ENCODE data around the gene PRSS57. TPM values are rescaled to one million over a fixed set of nuclear protein-coding genes. Genes with fewer than 3 reads are reported as not detected.

Gene PRSS57
- total RNA-seq, 4 donors from 2014 or later: not detected

- H3K36me3 ChIP-seq: peaks cover 0 to 16% (median 0%) of the 10 kb centered on the region in 3 donors
- WGBS, 2 donors: 48 to 54% methylated on average over 22 of the region's 23 CpGs
- DNase-seq (ENCODE audit: low spot score in 2 of 2): no peak
- H3K27ac ChIP-seq: peak overlapping the region; percentile 60 to 93 (median 87)
- no peaks in the 10 kb centered on the region for H3K27me3 ChIP-seq
- H3K4me1 ChIP-seq: peaks cover 4 to 50% (median 23%) of the 10 kb centered on the region in 4 donors
- H3K4me3 ChIP-seq: peak overlapping the region in 1 of 4 donors; percentile 33
- TF ChIP-seq EP300 (IDR thresholded peaks at IDR 0.05) (peak in 1 of 2 donors; percentile 9), CTCF (IDR thresholded peaks at IDR 0.05) (no peak), POLR2A (IDR thresholded peaks at IDR 0.05) (no peak)
- peaks cover 0 to 8% (median 0%) of the 10 kb centered on the region in 4 donors for H3K9me3 ChIP-seq
These were observed 23.1 kb upstream of the PRSS57 start for GRCh38 chr19:718251-718951.

GRCh38 chr19:715347-715746 is 20.1 kb upstream of the PRSS57 start:
- H3K4me3 ChIP-seq: no peak overlapping the region
- peaks cover 4 to 41% (median 18%) of the 10 kb centered on the region in 4 donors for H3K4me1 ChIP-seq
- TF ChIP-seq CTCF (IDR thresholded peaks at IDR 0.05): no peak
- no peak for TF ChIP-seq EP300 (IDR thresholded peaks at IDR 0.05)
- TF ChIP-seq POLR2A (IDR thresholded peaks at IDR 0.05): no peak
- H3K9me3 ChIP-seq: peaks cover 0 to 8% (median 0%) of the 10 kb centered on the region in 4 donors
- no peak for DNase-seq (ENCODE audit: low spot score in 2 of 2)
- WGBS, 2 donors: 97 to 99% methylated on average over 3 of the region's 3 CpGs
- peaks cover 0 to 22% (median 0%) of the 10 kb centered on the region in 3 donors for H3K36me3 ChIP-seq
- no peak overlapping the region for H3K27ac ChIP-seq
- no peaks in the 10 kb centered on the region for H3K27me3 ChIP-seq

GRCh38 chr19:711254-711653 is 16.0 kb upstream of the PRSS57 start:
- Histone ChIP-seq H3K27ac (peak overlapping the region; percentile 85 to 96 (median 95)), H3K27me3 (no peaks in the 10 kb centered on the region), H3K9me3 (peaks cover 0 to 8% (median 0%) of the 10 kb centered on the region in 4 donors), H3K36me3 (peaks cover 0 to 22% (median 0%) of the 10 kb centered on the region in 3 donors), H3K4me1 (peaks cover 0 to 35% (median 2%) of the 10 kb centered on the region in 4 donors), H3K4me3 (no peak overlapping the region)
- TF ChIP-seq EP300 (IDR thresholded peaks at IDR 0.05) (no peak), CTCF (IDR thresholded peaks at IDR 0.05) (no peak), POLR2A (IDR thresholded peaks at IDR 0.05) (no peak)
- no peak for DNase-seq (ENCODE audit: low spot score in 2 of 2)
- 72 to 76% methylated on average over 8 of the region's 8 CpGs for WGBS, 2 donors

GRCh38 chr19:710767-711166 is 15.5 kb upstream of the PRSS57 start:
- no peak for DNase-seq (ENCODE audit: low spot score in 2 of 2)
- Histone ChIP-seq H3K27me3 (no peaks in the 10 kb centered on the region), H3K9me3 (peaks cover 0 to 7% (median 0%) of the 10 kb centered on the region in 4 donors), H3K27ac (peak overlapping the region; percentile 85 to 96 (median 95)), H3K4me1 (peaks cover 0 to 35% (median 2%) of the 10 kb centered on the region in 4 donors), H3K36me3 (peaks cover 0 to 20% (median 0%) of the 10 kb centered on the region in 3 donors), H3K4me3 (peak overlapping the region in 2 of 4 donors; percentile 81 to 86)
- WGBS, 2 donors: 36 to 45% methylated on average over 19 to 21 of the region's 21 CpGs
- peak in 1 of 2 donors; percentile 9 for TF ChIP-seq EP300 (IDR thresholded peaks at IDR 0.05)
- no peak for TF ChIP-seq CTCF (IDR thresholded peaks at IDR 0.05)

- peaks cover 0 to under 1% (median 0%) of the 10 kb centered on the region in 4 donors for H3K9me3 ChIP-seq
- H3K36me3 ChIP-seq: peaks cover 0 to 13% (median 0%) of the 10 kb centered on the region in 3 donors
- WGBS, 2 donors: 5 to 11% methylated on average over 10 to 19 of the region's 27 CpGs
- no peaks in the 10 kb centered on the region for H3K27me3 ChIP-seq
- H3K4me3 ChIP-seq: peak overlapping the region; percentile 57 to 87 (median 84)
- DNase-seq (ENCODE audit: low spot score in 2 of 2): peak in 1 of 2 donors; percentile 27
- peaks cover 0 to 35% (median 2%) of the 10 kb centered on the region in 4 donors for H3K4me1 ChIP-seq
- H3K27ac ChIP-seq: peak overlapping the region; percentile 85 to 96 (median 95)
- TF ChIP-seq POLR2A (IDR thresholded peaks at IDR 0.05) (peak in 1 of 2 donors; percentile 59), CTCF (IDR thresholded peaks at IDR 0.05) (no peak)
These were observed 14.8 kb upstream of the PRSS57 start for GRCh38 chr19:709965-710571.

Measured in tibial nerve (tissue), 4 donors.